ENCODE measurements around the gene NLRP4. TPM values are rescaled to one million over a fixed set of nuclear protein-coding genes. Genes with fewer than 3 reads are reported as not detected.

Gene NLRP4, protein sequence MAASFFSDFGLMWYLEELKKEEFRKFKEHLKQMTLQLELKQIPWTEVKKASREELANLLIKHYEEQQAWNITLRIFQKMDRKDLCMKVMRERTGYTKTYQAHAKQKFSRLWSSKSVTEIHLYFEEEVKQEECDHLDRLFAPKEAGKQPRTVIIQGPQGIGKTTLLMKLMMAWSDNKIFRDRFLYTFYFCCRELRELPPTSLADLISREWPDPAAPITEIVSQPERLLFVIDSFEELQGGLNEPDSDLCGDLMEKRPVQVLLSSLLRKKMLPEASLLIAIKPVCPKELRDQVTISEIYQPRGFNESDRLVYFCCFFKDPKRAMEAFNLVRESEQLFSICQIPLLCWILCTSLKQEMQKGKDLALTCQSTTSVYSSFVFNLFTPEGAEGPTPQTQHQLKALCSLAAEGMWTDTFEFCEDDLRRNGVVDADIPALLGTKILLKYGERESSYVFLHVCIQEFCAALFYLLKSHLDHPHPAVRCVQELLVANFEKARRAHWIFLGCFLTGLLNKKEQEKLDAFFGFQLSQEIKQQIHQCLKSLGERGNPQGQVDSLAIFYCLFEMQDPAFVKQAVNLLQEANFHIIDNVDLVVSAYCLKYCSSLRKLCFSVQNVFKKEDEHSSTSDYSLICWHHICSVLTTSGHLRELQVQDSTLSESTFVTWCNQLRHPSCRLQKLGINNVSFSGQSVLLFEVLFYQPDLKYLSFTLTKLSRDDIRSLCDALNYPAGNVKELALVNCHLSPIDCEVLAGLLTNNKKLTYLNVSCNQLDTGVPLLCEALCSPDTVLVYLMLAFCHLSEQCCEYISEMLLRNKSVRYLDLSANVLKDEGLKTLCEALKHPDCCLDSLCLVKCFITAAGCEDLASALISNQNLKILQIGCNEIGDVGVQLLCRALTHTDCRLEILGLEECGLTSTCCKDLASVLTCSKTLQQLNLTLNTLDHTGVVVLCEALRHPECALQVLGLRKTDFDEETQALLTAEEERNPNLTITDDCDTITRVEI
- total RNA-seq, result not detected in 2 replicates
- long read RNA-seq, result 0 reads

GRCh38 chr19:55836340-55836739 is at the start of gene NLRP4:
NLRP4 (plus strand) TSS chr19:55836540; CDS start chr19:55852081, 15,541 bp downstream.
- H3K36me3 Mint-ChIP-seq (ENCODE audit: unreplicated experiment), result no peaks in the 10 kb centered on the region
- DNase-seq (ENCODE audit: extremely low spot score, unreplicated experiment), result peak; percentile 62
- H3K27me3 Mint-ChIP-seq (ENCODE audit: unreplicated experiment), result no peaks in the 10 kb centered on the region
- no peak for TF ChIP-seq CTCF (IDR thresholded peaks at IDR 0.05)
- no peak within 1 kb of the TSS for H3K27ac Mint-ChIP-seq (ENCODE audit: unreplicated experiment)
- H3K4me3 Mint-ChIP-seq (ENCODE audit: unreplicated experiment), result no peak within 1 kb of the TSS
- no peaks in the 10 kb centered on the region for H3K4me1 Mint-ChIP-seq (ENCODE audit: unreplicated experiment)
- H3K9me3 Mint-ChIP-seq (ENCODE audit: unreplicated experiment), result peaks cover 40% of the 10 kb centered on the region

GRCh38 chr19:55795021-55795420 is 41.3 kb upstream of the NLRP4 start:
- Mint-ChIP-seq H3K36me3 (ENCODE audit: unreplicated experiment) (no peaks in the 10 kb centered on the region), H3K27ac (ENCODE audit: unreplicated experiment) (no peak overlapping the region), H3K9me3 (ENCODE audit: unreplicated experiment) (peaks cover 40% of the 10 kb centered on the region), H3K4me1 (ENCODE audit: unreplicated experiment) (no peaks in the 10 kb centered on the region), H3K4me3 (ENCODE audit: unreplicated experiment) (no peak overlapping the region), H3K27me3 (ENCODE audit: unreplicated experiment) (no peaks in the 10 kb centered on the region)
- DNase-seq (ENCODE audit: extremely low spot score, unreplicated experiment), result peak; percentile 56
- TF ChIP-seq CTCF (IDR thresholded peaks at IDR 0.05), result no peak

- Mint-ChIP-seq H3K4me3 (ENCODE audit: unreplicated experiment) (no peak overlapping the region), H3K27ac (ENCODE audit: unreplicated experiment) (no peak overlapping the region), H3K4me1 (ENCODE audit: unreplicated experiment) (no peaks in the 10 kb centered on the region), H3K36me3 (ENCODE audit: unreplicated experiment) (no peaks in the 10 kb centered on the region), H3K9me3 (ENCODE audit: unreplicated experiment) (peaks cover 48% of the 10 kb centered on the region), H3K27me3 (ENCODE audit: unreplicated experiment) (no peaks in the 10 kb centered on the region)
- DNase-seq (ENCODE audit: extremely low spot score, unreplicated experiment), result peak; percentile 40
- no peak for TF ChIP-seq CTCF (IDR thresholded peaks at IDR 0.05)
Measured at GRCh38 chr19:55801416-55801815, 34.9 kb upstream of the NLRP4 start.

- no peak for DNase-seq (ENCODE audit: extremely low spot score, unreplicated experiment)
- TF ChIP-seq CTCF (IDR thresholded peaks at IDR 0.05), result no peak
- Mint-ChIP-seq H3K36me3 (ENCODE audit: unreplicated experiment) (no peaks in the 10 kb centered on the region), H3K4me3 (ENCODE audit: unreplicated experiment) (no peak overlapping the region), H3K4me1 (ENCODE audit: unreplicated experiment) (no peaks in the 10 kb centered on the region), H3K27me3 (ENCODE audit: unreplicated experiment) (no peaks in the 10 kb centered on the region), H3K27ac (ENCODE audit: unreplicated experiment) (no peak overlapping the region), H3K9me3 (ENCODE audit: unreplicated experiment) (peaks cover 50% of the 10 kb centered on the region)
Measured at GRCh38 chr19:55802281-55802680, 34.1 kb upstream of the NLRP4 start.
